Trophoblast cell (in vitro differentiated cells and primary cell): ENCODE data around the gene ZNF830.

Experiments used
- DNase-seq, 2 donors: peaks; one replicate each; pipeline ENCODE4 v3.0.0-alpha.2; 2016
- H2AFZ ChIP-seq: 2 replicates; pipeline ENCODE4 v1.6.1; 2013; ENCODE audit warnings: low read length, moderate library complexity, mild to moderate bottlenecking; ENCODE audit not compliant: insufficient read depth, poor library complexity
- H2AK5ac ChIP-seq: 2 replicates; pipeline ENCODE4 v1.6.1; 2013; ENCODE audit warnings: mild to moderate bottlenecking, low read length
- H2BK120ac ChIP-seq: 2 replicates; pipeline ENCODE4 v1.6.1; 2013; ENCODE audit warnings: low read length, mild to moderate bottlenecking, moderate library complexity; ENCODE audit not compliant: insufficient read depth, poor library complexity
- H2BK12ac ChIP-seq: 2 replicates; pipeline ENCODE4 v1.6.1; 2013; ENCODE audit warnings: mild to moderate bottlenecking, low read length, moderate library complexity
- H2BK5ac ChIP-seq: 2 replicates; pipeline ENCODE4 v1.6.1; 2013; ENCODE audit warnings: low read length, low read depth, moderate library complexity, mild to moderate bottlenecking; ENCODE audit not compliant: poor library complexity
- H3K14ac ChIP-seq: 2 replicates; pipeline ENCODE4 v1.6.1; 2013; ENCODE audit warnings: mild to moderate bottlenecking, low read length
- H3K18ac ChIP-seq: 2 replicates; pipeline ENCODE4 v1.6.1; 2013; ENCODE audit warnings: mild to moderate bottlenecking, low read length
- H3K23ac ChIP-seq: 2 replicates; pipeline ENCODE4 v1.6.1; 2013; ENCODE audit warnings: low read length
- H3K27ac ChIP-seq: 2 replicates; pipeline ENCODE4 v1.5.1; 2013; ENCODE audit warnings: low read depth, mild to moderate bottlenecking, inconsistent platforms, low read length, moderate library complexity
- H3K27me3 ChIP-seq: 2 replicates; pipeline ENCODE4 v1.6.1; 2013; ENCODE audit warnings: inconsistent platforms, mild to moderate bottlenecking, low read length, moderate library complexity; ENCODE audit not compliant: insufficient read depth
- H3K36me3 ChIP-seq, 2 experiments: 1 replicate in 1 of 2; 2 replicates in 1 of 2; pipeline ENCODE4 v1.6.1; 2013; ENCODE audit warnings: low read length in 2 of 2, mild to moderate bottlenecking in 2 of 2, moderate library complexity in 1 of 2; ENCODE audit not compliant: insufficient read depth in 2 of 2, control insufficient read depth in 1 of 2
- H3K4ac ChIP-seq: 2 replicates; pipeline ENCODE4 v1.6.1; 2013; ENCODE audit warnings: low read depth, mild to moderate bottlenecking, low read length, moderate library complexity
- H3K4me1 ChIP-seq, 2 experiments: 1 replicate in 1 of 2; 2 replicates in 1 of 2; pipeline ENCODE4 v1.6.1; 2013; ENCODE audit warnings: low read length in 2 of 2, mild to moderate bottlenecking in 2 of 2, moderate library complexity in 1 of 2; ENCODE audit not compliant: insufficient read depth in 2 of 2, control insufficient read depth in 1 of 2
- H3K4me2 ChIP-seq: 2 replicates; pipeline ENCODE4 v1.6.1; 2013; ENCODE audit warnings: inconsistent platforms, mild to moderate bottlenecking, low read length, moderate library complexity
- H3K4me3 ChIP-seq: 2 replicates; pipeline ENCODE4 v1.5.1; 2013; ENCODE audit warnings: mild to moderate bottlenecking, low read depth, low read length, inconsistent platforms
- H3K79me1 ChIP-seq: one replicate; pipeline ENCODE4 v1.6.1; 2013; ENCODE audit warnings: low read length
- H3K79me2 ChIP-seq: 2 replicates; pipeline ENCODE4 v1.6.1; 2013; ENCODE audit warnings: low read length, mild to moderate bottlenecking; ENCODE audit not compliant: control insufficient read depth, insufficient read depth, poor library complexity
- H3K9ac ChIP-seq: 2 replicates; pipeline ENCODE4 v1.6.1; 2013; ENCODE audit warnings: mild to moderate bottlenecking, low read length
- H3K9me3 ChIP-seq: 2 replicates; pipeline ENCODE4 v1.6.1; 2013; ENCODE audit warnings: low read depth, mild to moderate bottlenecking, control low read depth, inconsistent platforms, low read length; ENCODE audit not compliant: insufficient read depth
- H4K12ac ChIP-seq: 2 replicates; pipeline ENCODE4 v1.6.1; 2013; ENCODE audit warnings: low read depth, mild to moderate bottlenecking, low read length, moderate library complexity
- H4K8ac ChIP-seq: 2 replicates; pipeline ENCODE4 v1.6.1; 2013; ENCODE audit warnings: low read depth, mild to moderate bottlenecking, low read length, moderate library complexity
- H4K91ac ChIP-seq: one replicate; pipeline ENCODE4 v1.6.1; 2013; ENCODE audit warnings: low read depth, mild to moderate bottlenecking, low read length, moderate library complexity
- WGBS: extraction: QIAGEN DNeasy Blood & Tissue Kit; methylation state at CpG from one replicate; pipeline ENCODE4 v1.1.7; 2013; ENCODE audit warnings: missing lambda C conversion rate; ENCODE audit not compliant: insufficient read length, insufficient coverage; ENCODE audit errors: extremely low coverage; 5-methylcytosine and 5-hydroxymethylcytosine counted together

The ZNF830 gene

DNA sequence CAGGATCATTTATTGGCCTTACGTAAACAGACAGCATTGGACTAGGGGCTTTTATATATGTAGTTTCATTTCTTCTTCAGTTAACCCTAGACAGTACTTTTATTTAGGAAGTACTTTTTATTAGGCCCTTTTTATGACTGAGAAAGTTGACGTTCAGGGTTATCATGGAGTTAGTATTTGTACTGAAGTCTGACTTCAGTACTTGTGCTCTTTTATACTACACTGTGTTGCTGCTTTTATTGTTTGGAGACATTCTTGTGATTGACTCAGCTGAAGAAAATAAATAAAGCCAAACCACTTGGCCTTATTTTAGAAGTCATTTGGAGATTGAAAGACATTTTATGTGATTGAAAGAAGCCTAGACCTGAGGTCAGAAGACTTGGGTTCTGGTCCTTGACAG is 25.9 kb downstream of the ZNF830 start:
- Histone ChIP-seq H2AFZ (no peak overlapping the region), H2BK12ac (no peak overlapping the region), H3K27ac (no peak overlapping the region), H3K9me3 (no peaks in the 10 kb centered on the region), H2BK5ac (no peak overlapping the region), H2AK5ac (no peak overlapping the region), H3K4me3 (no peak overlapping the region), H4K8ac (no peak overlapping the region), H3K4me2 (no peak overlapping the region), H3K79me1 (no peaks in the 10 kb centered on the region), H3K4ac (no peak overlapping the region), H2BK120ac (no peak overlapping the region), H4K91ac (no peak overlapping the region), H4K12ac (no peak overlapping the region), H3K14ac (no peak overlapping the region), H3K4me1 (no peaks in the 10 kb centered on the region), H3K27me3 (no peaks in the 10 kb centered on the region), H3K36me3 (peaks cover 24 to 50% of the 10 kb centered on the region in 2 experiments), H3K79me2 (no peaks in the 10 kb centered on the region), H3K23ac (no peak overlapping the region), H3K18ac (no peak overlapping the region), H3K9ac (no peak overlapping the region)
- no peak for DNase-seq
- no CpG with 5 or more reads among the region's 2 CpGs for WGBS

DNA sequence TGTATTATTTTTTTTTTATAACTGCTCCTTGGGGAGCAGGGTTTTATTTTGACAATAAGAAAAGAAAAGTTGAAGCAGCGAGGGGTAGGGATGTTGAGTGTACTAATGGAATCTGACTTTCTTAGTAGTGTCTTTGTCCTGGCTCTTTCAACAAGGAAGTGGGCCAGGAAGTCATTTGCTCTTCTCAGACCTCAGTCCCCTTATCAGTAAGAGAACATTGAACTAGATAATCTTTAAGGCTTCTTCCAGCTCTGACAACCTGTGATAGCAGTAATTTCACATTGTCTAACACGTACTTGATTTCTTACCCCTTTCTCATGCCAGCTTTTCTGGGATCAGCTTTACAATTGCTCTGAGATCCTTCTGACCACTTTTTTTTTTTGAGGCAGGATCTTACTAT is 27.3 kb downstream of the ZNF830 start:
- no peak overlapping the region for H2AK5ac ChIP-seq
- H3K4ac ChIP-seq, result no peak overlapping the region
- no peak overlapping the region for H3K9ac ChIP-seq
- H2AFZ ChIP-seq, result no peak overlapping the region
- peaks cover 24 to 55% of the 10 kb centered on the region in 2 experiments for H3K36me3 ChIP-seq
- no peak for DNase-seq
- H3K14ac ChIP-seq, result no peak overlapping the region
- no peak overlapping the region for H3K4me2 ChIP-seq
- no peak overlapping the region for H4K12ac ChIP-seq
- no peak overlapping the region for H3K4me3 ChIP-seq
- H4K91ac ChIP-seq, result no peak overlapping the region
- H3K23ac ChIP-seq, result no peak overlapping the region
- no peak overlapping the region for H2BK5ac ChIP-seq
- no CpG with 5 or more reads among the region's 2 CpGs for WGBS
- H3K18ac ChIP-seq, result no peak overlapping the region
- H3K9me3 ChIP-seq, result no peaks in the 10 kb centered on the region
- H3K79me1 ChIP-seq, result no peaks in the 10 kb centered on the region
- no peak overlapping the region for H4K8ac ChIP-seq
- no peaks in the 10 kb centered on the region for H3K27me3 ChIP-seq
- H3K4me1 ChIP-seq, result no peaks in the 10 kb centered on the region
- H2BK12ac ChIP-seq, result no peak overlapping the region
- H3K27ac ChIP-seq, result no peak overlapping the region
- H3K79me2 ChIP-seq, result no peaks in the 10 kb centered on the region
- H2BK120ac ChIP-seq, result no peak overlapping the region

DNA sequence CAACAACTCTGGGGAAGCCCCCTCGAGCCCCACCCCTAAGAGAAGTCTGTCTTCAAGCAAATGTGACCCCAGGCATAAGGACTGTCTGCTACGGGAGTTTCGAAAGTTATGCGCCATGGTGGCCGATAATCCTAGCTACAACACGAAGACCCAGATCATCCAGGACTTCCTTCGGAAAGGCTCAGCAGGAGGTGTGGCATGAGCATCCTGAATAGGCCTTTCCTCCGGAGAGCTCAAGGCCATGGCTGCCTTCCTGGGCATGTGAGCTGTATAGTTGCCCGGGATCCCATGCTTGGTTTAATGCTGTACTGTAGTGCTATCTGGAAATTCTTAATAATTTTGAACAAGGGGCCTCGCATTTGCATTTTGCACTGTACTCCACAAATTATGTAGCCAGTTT is 28.1 kb downstream of the ZNF830 start:
- H3K27me3 ChIP-seq, result no peaks in the 10 kb centered on the region
- no peak overlapping the region for H2BK120ac ChIP-seq
- no peak overlapping the region for H3K14ac ChIP-seq
- H3K23ac ChIP-seq, result no peak overlapping the region
- WGBS, result no CpG with 5 or more reads among the region's 10 CpGs
- no peak overlapping the region for H4K12ac ChIP-seq
- H3K79me1 ChIP-seq, result no peaks in the 10 kb centered on the region
- no peaks in the 10 kb centered on the region for H3K79me2 ChIP-seq
- H3K9me3 ChIP-seq, result no peaks in the 10 kb centered on the region
- no peak for DNase-seq
- H3K9ac ChIP-seq, result no peak overlapping the region
- no peak overlapping the region for H2AFZ ChIP-seq
- no peak overlapping the region for H4K91ac ChIP-seq
- H3K4ac ChIP-seq, result no peak overlapping the region
- no peak overlapping the region for H2BK12ac ChIP-seq
- H3K4me1 ChIP-seq, result no peaks in the 10 kb centered on the region
- H3K4me3 ChIP-seq, result no peak overlapping the region
- no peak overlapping the region for H3K27ac ChIP-seq
- H2BK5ac ChIP-seq, result no peak overlapping the region
- H3K18ac ChIP-seq, result no peak overlapping the region
- H3K4me2 ChIP-seq, result no peak overlapping the region
- no peak overlapping the region for H4K8ac ChIP-seq
- peaks cover 28 to 62% of the 10 kb centered on the region in 2 experiments for H3K36me3 ChIP-seq
- no peak overlapping the region for H2AK5ac ChIP-seq

DNA sequence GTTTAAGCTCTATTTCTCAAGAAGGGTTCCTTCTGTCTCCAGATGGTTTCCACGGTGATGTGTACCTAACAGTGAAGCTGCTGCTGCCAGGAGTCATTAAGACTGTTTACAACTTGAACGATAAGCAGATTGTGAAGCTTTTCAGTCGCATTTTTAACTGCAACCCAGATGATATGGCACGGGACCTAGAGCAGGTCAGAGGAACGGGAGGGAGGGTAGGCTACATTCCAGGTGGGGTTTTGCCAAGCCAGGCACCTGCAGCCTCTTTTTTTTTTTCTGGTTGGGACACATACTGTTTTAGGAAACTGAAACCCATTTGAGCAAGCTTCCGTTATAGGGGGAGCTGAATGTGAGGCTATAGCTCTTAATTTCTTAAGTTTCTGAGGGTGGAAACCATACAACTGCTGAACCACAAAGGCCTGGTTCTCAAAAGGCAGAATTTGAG is 29.6 kb downstream of the ZNF830 start:
- Histone ChIP-seq H4K12ac (no peak overlapping the region), H3K14ac (no peak overlapping the region), H4K8ac (no peak overlapping the region), H2BK5ac (no peak overlapping the region), H3K4me2 (no peak overlapping the region), H3K36me3 (peaks cover 37 to 71% of the 10 kb centered on the region in 2 experiments), H2BK12ac (no peak overlapping the region), H3K79me1 (no peaks in the 10 kb centered on the region), H3K27ac (no peak overlapping the region), H3K9me3 (no peaks in the 10 kb centered on the region), H3K9ac (no peak overlapping the region), H3K79me2 (no peaks in the 10 kb centered on the region), H4K91ac (no peak overlapping the region), H3K4ac (no peak overlapping the region), H3K18ac (no peak overlapping the region), H2AFZ (no peak overlapping the region), H3K27me3 (no peaks in the 10 kb centered on the region), H2BK120ac (no peak overlapping the region), H3K23ac (no peak overlapping the region), H2AK5ac (no peak overlapping the region), H3K4me3 (no peak overlapping the region), H3K4me1 (no peaks in the 10 kb centered on the region)
- DNase-seq, result no peak
- WGBS, result no CpG with 5 or more reads among the region's 6 CpGs
